Keratinocyte (primary cell): ENCODE measurements around the gene CDC42EP4. TPM values are rescaled to one million over a fixed set of nuclear protein-coding genes. Genes with fewer than 3 reads are reported as not detected.

Experiments
- DNase-seq: peaks from one replicate; pipeline ENCODE4 v3.0.0-alpha.2; 2011; ENCODE audit warnings: low read depth, missing footprints, low spot score
- FAIRE-seq: peaks from 2 replicates; lab custom pipeline; 2011; peaks lifted over from hg19 to GRCh38; lab: Jason Lieb, UNC
- H2AFZ ChIP-seq: 2 replicates; pipeline ENCODE4 v1.6.0; 2012; ENCODE audit warnings: low read length, control low read depth, inconsistent platforms; ENCODE audit not compliant: control insufficient read depth
- H3K27ac ChIP-seq: 2 replicates; pipeline ENCODE4 v1.5.1; 2011; ENCODE audit warnings: low read length; ENCODE audit not compliant: control insufficient read depth, insufficient read depth
- H3K27me3 ChIP-seq: 3 replicates; pipeline ENCODE4 v1.6.0; 2011; ENCODE audit warnings: low read length; ENCODE audit not compliant: control insufficient read depth, insufficient read depth; ENCODE audit errors: extremely low read depth
- H3K36me3 ChIP-seq, 2 experiments: 2 replicates in 1 of 2; 3 replicates in 1 of 2; pipeline ENCODE4 v1.5.1; 2011; ENCODE audit warnings: low read length in 2 of 2, mild to moderate bottlenecking in 1 of 2; ENCODE audit not compliant: control insufficient read depth in 2 of 2, insufficient read depth in 2 of 2; ENCODE audit errors: extremely low read depth in 1 of 2
- H3K4me1 ChIP-seq: 3 replicates; pipeline ENCODE4 v1.5.1; 2011; ENCODE audit warnings: low read length; ENCODE audit not compliant: control insufficient read depth, insufficient read depth; ENCODE audit errors: extremely low read depth
- H3K4me2 ChIP-seq: 3 replicates; pipeline ENCODE4 v1.6.0; 2011; ENCODE audit warnings: low read depth, low read length; ENCODE audit not compliant: control insufficient read depth, insufficient read depth; ENCODE audit errors: extremely low read depth
- H3K4me3 ChIP-seq, 3 experiments: fragments of 200-600 bp in 1 of 3; sonication (generic) in 1 of 3; 2 replicates in 2 of 3; 3 replicates in 1 of 3; pipeline ENCODE4 v1.5.1; 2011 to 2016; ENCODE audit warnings: low read length in 3 of 3, mild to moderate bottlenecking in 3 of 3, control low read depth in 2 of 3, inconsistent platforms in 1 of 3, low read depth in 1 of 3, mixed read lengths in 1 of 3, mixed run types in 1 of 3, moderate library complexity in 1 of 3; ENCODE audit not compliant: control insufficient read depth in 2 of 3, insufficient read depth in 2 of 3; ENCODE audit errors: extremely low read depth in 1 of 3
- H3K79me2 ChIP-seq: 2 replicates; pipeline ENCODE4 v1.6.0; 2012; ENCODE audit warnings: low read length; ENCODE audit not compliant: control insufficient read depth, insufficient read depth
- H3K9ac ChIP-seq: 3 replicates; pipeline ENCODE4 v1.6.0; 2011; ENCODE audit warnings: low read length; ENCODE audit not compliant: control insufficient read depth, insufficient read depth; ENCODE audit errors: extremely low read depth
- H3K9me1 ChIP-seq: 3 replicates; pipeline ENCODE4 v1.6.0; 2011; ENCODE audit warnings: low read length; ENCODE audit not compliant: control insufficient read depth, insufficient read depth; ENCODE audit errors: extremely low read depth
- H3K9me3 ChIP-seq: 2 replicates; pipeline ENCODE4 v1.5.1; 2012; ENCODE audit warnings: low read depth, low read length; ENCODE audit not compliant: control insufficient read depth
- H4K20me1 ChIP-seq: 3 replicates; pipeline ENCODE4 v1.6.0; 2011; ENCODE audit warnings: low read length; ENCODE audit not compliant: control insufficient read depth, insufficient read depth; ENCODE audit errors: extremely low read depth
- EZH2 ChIP-seq: IDR thresholded peaks from one replicate; pipeline ENCODE4 v1.6.1; 2012; ENCODE audit warnings: inconsistent platforms, mild to moderate bottlenecking, low read length, moderate library complexity
- dilution Hi-C: fragments of 300-500 bp; cut with MboI; formaldehyde crosslinking; loops from one replicate; pipeline ENCODE4 v1.7.0; 2020; ENCODE audit warnings: low sequenced_read_pairs; ENCODE audit not compliant: extremely low pct_ligation_motif_present
- polyA plus RNA-seq, 5 experiments: library from polyadenylated mRNA; depleted of rRNA in 3 of 5; stranded (reverse) in 3 of 5; stranded (forward) in 1 of 5; unstranded in 1 of 5; fragments of >200 nt; gene quantifications; 1 replicate in 1 of 5; 2 replicates in 3 of 5; 3 replicates in 1 of 5; pipeline versions ENCODE4 v1.2.1 to v1.2.3, GENCODE V29; 2011 to 2012; ENCODE audit warnings: missing spikeins in 2 of 5, low read depth in 1 of 5, low replicate concordance in 1 of 5
- TF ChIP-seq, protein P1 (sequence below), 3 experiments: IDR thresholded peaks in 1 of 3; conservative IDR thresholded peaks in 1 of 3; optimal IDR thresholded peaks in 1 of 3; 2 replicates in 2 of 3; 3 replicates in 1 of 3; pipeline versions ENCODE3 to v1.5.1; 2011; ENCODE audit warnings: low read length in 3 of 3, mild to moderate bottlenecking in 3 of 3, moderate library complexity in 2 of 3, control low read depth in 1 of 3, inconsistent platforms in 1 of 3; ENCODE audit not compliant: insufficient read depth in 2 of 3; ENCODE audit errors: extremely low read depth in 1 of 3

CDC42EP4 gene
- polyA plus RNA-seq, 1 donor (not counting 4 experiments of a cell fraction or from before 2014, with no cell fraction given) = 9.4 TPM

DNA sequence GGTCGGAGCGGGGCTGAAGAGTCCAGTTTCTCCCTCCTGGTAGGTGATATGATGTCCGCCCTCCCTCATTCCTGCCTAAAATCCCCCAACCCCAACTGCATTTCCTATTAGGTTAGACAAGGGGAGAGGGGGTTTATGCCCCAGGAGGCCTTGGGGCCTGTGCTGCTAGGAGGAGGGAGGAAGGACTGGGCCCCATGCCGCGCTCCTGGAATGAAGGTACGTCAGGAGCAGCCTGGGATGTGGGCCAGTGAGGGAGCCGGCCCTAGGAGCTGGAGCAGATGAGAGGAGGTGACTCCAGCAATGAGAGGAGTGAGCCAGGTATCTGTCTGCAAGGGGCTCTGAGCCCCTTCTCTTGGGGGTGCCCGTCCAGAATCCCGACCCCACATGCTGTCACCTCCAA lies 46.9 kb upstream of the CDC42EP4 start:
- Histone ChIP-seq H3K9me1 (no peaks in the 10 kb centered on the region), H3K9me3 (no peaks in the 10 kb centered on the region), H3K27ac (no peak overlapping the region), H3K36me3 (no peaks in the 10 kb centered on the region), H3K79me2 (no peaks in the 10 kb centered on the region), H3K4me3 (no peak overlapping the region), H4K20me1 (no peaks in the 10 kb centered on the region), H3K4me2 (no peak overlapping the region), H2AFZ (no peak overlapping the region), H3K9ac (no peak overlapping the region), H3K27me3 (no peaks in the 10 kb centered on the region), H3K4me1 (peaks cover 9% of the 10 kb centered on the region)
- FAIRE-seq (no peak), DNase-seq (no peak)
- dilution Hi-C loops = no loop called here
- no peak for TF ChIP-seq EZH2
- TF ChIP-seq, protein P1, sequence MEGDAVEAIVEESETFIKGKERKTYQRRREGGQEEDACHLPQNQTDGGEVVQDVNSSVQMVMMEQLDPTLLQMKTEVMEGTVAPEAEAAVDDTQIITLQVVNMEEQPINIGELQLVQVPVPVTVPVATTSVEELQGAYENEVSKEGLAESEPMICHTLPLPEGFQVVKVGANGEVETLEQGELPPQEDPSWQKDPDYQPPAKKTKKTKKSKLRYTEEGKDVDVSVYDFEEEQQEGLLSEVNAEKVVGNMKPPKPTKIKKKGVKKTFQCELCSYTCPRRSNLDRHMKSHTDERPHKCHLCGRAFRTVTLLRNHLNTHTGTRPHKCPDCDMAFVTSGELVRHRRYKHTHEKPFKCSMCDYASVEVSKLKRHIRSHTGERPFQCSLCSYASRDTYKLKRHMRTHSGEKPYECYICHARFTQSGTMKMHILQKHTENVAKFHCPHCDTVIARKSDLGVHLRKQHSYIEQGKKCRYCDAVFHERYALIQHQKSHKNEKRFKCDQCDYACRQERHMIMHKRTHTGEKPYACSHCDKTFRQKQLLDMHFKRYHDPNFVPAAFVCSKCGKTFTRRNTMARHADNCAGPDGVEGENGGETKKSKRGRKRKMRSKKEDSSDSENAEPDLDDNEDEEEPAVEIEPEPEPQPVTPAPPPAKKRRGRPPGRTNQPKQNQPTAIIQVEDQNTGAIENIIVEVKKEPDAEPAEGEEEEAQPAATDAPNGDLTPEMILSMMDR (optimal IDR thresholded peaks at IDR 0.05 in 1 of 3, IDR thresholded peaks at IDR 0.05 in 1 of 3, conservative IDR thresholded peaks at IDR 0.05 in 1 of 3; ENCODE audit: extremely low read depth in 1 of 3, insufficient read depth in 2 of 3, low read length in 3 of 3) = no peak

DNA sequence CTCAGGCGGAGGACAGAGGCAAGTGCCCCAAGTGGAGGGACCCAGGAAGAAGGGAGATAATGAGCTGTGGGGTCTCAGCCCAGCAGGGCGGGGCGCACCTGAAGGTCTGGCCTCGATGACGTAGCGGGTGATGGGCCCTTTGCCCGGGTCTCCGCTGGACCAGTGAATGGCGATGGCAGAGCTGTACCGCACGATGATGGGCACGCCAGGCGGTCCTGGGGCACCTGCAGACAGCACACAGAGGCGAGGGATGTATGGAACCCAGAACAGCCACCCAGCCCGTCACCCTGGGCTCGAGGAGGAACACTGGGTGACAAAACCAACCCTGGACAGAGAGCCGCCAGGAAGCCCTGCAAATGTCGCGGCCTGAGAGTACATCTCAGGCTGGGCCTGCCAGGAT lies 46.2 kb upstream of the CDC42EP4 start:
- Histone ChIP-seq H3K9me3 (no peaks in the 10 kb centered on the region), H2AFZ (no peak overlapping the region), H3K4me2 (no peak overlapping the region), H3K27ac (no peak overlapping the region), H3K9ac (no peak overlapping the region), H3K79me2 (no peaks in the 10 kb centered on the region), H3K9me1 (no peaks in the 10 kb centered on the region), H3K27me3 (no peaks in the 10 kb centered on the region), H4K20me1 (no peaks in the 10 kb centered on the region), H3K4me3 (no peak overlapping the region), H3K36me3 (no peaks in the 10 kb centered on the region), H3K4me1 (peaks cover 9% of the 10 kb centered on the region)
- FAIRE-seq (no peak), DNase-seq (no peak)
- dilution Hi-C loops = no loop called here
- TF ChIP-seq, protein P1 (optimal IDR thresholded peaks at IDR 0.05 in 1 of 3, IDR thresholded peaks at IDR 0.05 in 1 of 3, conservative IDR thresholded peaks at IDR 0.05 in 1 of 3; ENCODE audit: extremely low read depth in 1 of 3, insufficient read depth in 2 of 3, low read length in 3 of 3) = no peak
- no peak for TF ChIP-seq EZH2
